ENCODE measurements around the gene SNHG17. TPM values are rescaled to one million over a fixed set of nuclear protein-coding genes. Genes with fewer than 3 reads are reported as not detected.

The SNHG17 gene
- 8.0 and 12.8 TPM in 2 replicates for total RNA-seq (ENCODE audit: low replicate concordance)

- peaks cover 35% of the 10 kb centered on the region for H3K36me3 Mint-ChIP-seq
- H3K4me3 Mint-ChIP-seq: peak within 1 kb of the TSS; percentile 97
- H3K79me2 ChIP-seq (ENCODE audit: low read depth): peaks cover 52% of the 10 kb centered on the region
These were observed at the start of gene SNHG17 for GRCh38 chr20:38434770-38435554. TSS of gene SNHG17 (minus strand) at chr20:38435328.

GRCh38 chr20:38479596-38479995 lies 44.5 kb upstream of the SNHG17 start:
- Histone ChIP-seq H3K4me2 (no peak overlapping the region), H3K4me1 (no peaks in the 10 kb centered on the region), H3F3A (ENCODE audit: low read depth) (no peaks in the 10 kb centered on the region), H3K36me3 (no peaks in the 10 kb centered on the region), H3K79me2 (ENCODE audit: low read depth) (peaks cover 94% of the 10 kb centered on the region), H3K27ac (no peak overlapping the region), H3K9me3 (ENCODE audit: low read depth) (no peaks in the 10 kb centered on the region), H3K9ac (no peak overlapping the region), H3K4me3 (no peak overlapping the region), H3K27me3 (no peaks in the 10 kb centered on the region), H2AFZ (replicated peaks) (no peak overlapping the region), H4K20me1 (ENCODE audit: low read depth) (peaks cover 54% of the 10 kb centered on the region)
- Mint-ChIP-seq H3K4me1 (peaks cover 2% of the 10 kb centered on the region), H3K36me3 (peaks cover 8% of the 10 kb centered on the region), H3K9me3 (no peaks in the 10 kb centered on the region), H3K27me3 (ENCODE audit: insufficient read depth, low read depth) (peaks cover under 1% of the 10 kb centered on the region), H3K27ac (no peak overlapping the region), H3K4me3 (no peak overlapping the region)
- TF ChIP-seq EZH2phosphoT487 (IDR thresholded peaks at IDR 0.05): no peak
- no peak for TF ChIP-seq CTCF (IDR thresholded peaks at IDR 0.05)
- no peak for TF ChIP-seq EZH2 (IDR thresholded peaks at IDR 0.05)
- DNase-seq (ENCODE audit: low spot score): no peak

More at GRCh38 chr20:38434770-38435554, at the start of gene SNHG17:
- Histone ChIP-seq H2AFZ (replicated peaks) (peak within 1 kb of the TSS; percentile 70), H3K27me3 (no peaks in the 10 kb centered on the region), H3F3A (ENCODE audit: low read depth) (peaks cover 4% of the 10 kb centered on the region), H3K9me3 (ENCODE audit: low read depth) (no peaks in the 10 kb centered on the region), H3K4me2 (peak within 1 kb of the TSS; percentile 98), H3K27ac (peak within 1 kb of the TSS; percentile 73), H3K36me3 (no peaks in the 10 kb centered on the region), H3K4me1 (peaks cover 18% of the 10 kb centered on the region), H4K20me1 (ENCODE audit: low read depth) (peaks cover 47% of the 10 kb centered on the region), H3K4me3 (peak within 1 kb of the TSS; percentile 74), H3K9ac (peak within 1 kb of the TSS; percentile 84)
- Mint-ChIP-seq H3K4me1 (peaks cover 13% of the 10 kb centered on the region), H3K27me3 (ENCODE audit: insufficient read depth, low read depth) (peaks cover 2% of the 10 kb centered on the region), H3K27ac (peak within 1 kb of the TSS; percentile 97), H3K9me3 (no peaks in the 10 kb centered on the region)
- TF ChIP-seq EZH2phosphoT487 (IDR thresholded peaks at IDR 0.05) (peak; percentile 29), CTCF (IDR thresholded peaks at IDR 0.05) (peak; percentile 100), EZH2 (IDR thresholded peaks at IDR 0.05) (peak; percentile 37)
- DNase-seq (ENCODE audit: low spot score): peak; percentile 97

- Histone ChIP-seq H3K9ac (no peak overlapping the region), H3K36me3 (no peaks in the 10 kb centered on the region), H3K79me2 (ENCODE audit: low read depth) (peaks cover 94% of the 10 kb centered on the region), H4K20me1 (ENCODE audit: low read depth) (peaks cover 59% of the 10 kb centered on the region), H3K27ac (no peak overlapping the region), H3K4me2 (no peak overlapping the region), H3K27me3 (no peaks in the 10 kb centered on the region), H3K4me3 (no peak overlapping the region), H3K4me1 (peaks cover 5% of the 10 kb centered on the region), H3K9me3 (ENCODE audit: low read depth) (no peaks in the 10 kb centered on the region), H2AFZ (replicated peaks) (no peak overlapping the region), H3F3A (ENCODE audit: low read depth) (peaks cover 8% of the 10 kb centered on the region)
- Mint-ChIP-seq H3K4me1 (peaks cover 14% of the 10 kb centered on the region), H3K36me3 (peaks cover 8% of the 10 kb centered on the region), H3K27ac (no peak overlapping the region), H3K9me3 (no peaks in the 10 kb centered on the region), H3K27me3 (ENCODE audit: insufficient read depth, low read depth) (peaks cover 2% of the 10 kb centered on the region), H3K4me3 (no peak overlapping the region)
- no peak for TF ChIP-seq EZH2phosphoT487 (IDR thresholded peaks at IDR 0.05)
- TF ChIP-seq EZH2 (IDR thresholded peaks at IDR 0.05): no peak
- no peak for TF ChIP-seq CTCF (IDR thresholded peaks at IDR 0.05)
- no peak for DNase-seq (ENCODE audit: low spot score)
These were observed 42.6 kb upstream of the SNHG17 start for GRCh38 chr20:38477747-38478146.

Measured in neural progenitor cell (in vitro differentiated cells).